Liver (tissue), 9 donors: ENCODE results near the gene FLNA. TPM values are rescaled to one million over a fixed set of nuclear protein-coding genes. Genes with fewer than 3 reads are reported as not detected.

Experiments
- DNase-seq: peaks from one replicate; pipeline ENCODE4 v3.0.0-alpha.2; 2017; ENCODE audit warnings: low spot score
- H3K27ac ChIP-seq, 2 donors: one replicate each; pipeline ENCODE4 v1.7.0; 2013; ENCODE audit warnings: inconsistent platforms in 2 of 2, low read length in 2 of 2, control low read depth in 1 of 2, low read depth in 1 of 2, mild to moderate bottlenecking in 1 of 2
- H3K27me3 ChIP-seq, 4 donors: one replicate each; pipeline versions ENCODE4 v1.6.1 to v1.7.0; 2013; ENCODE audit warnings: low read length in 3 of 4, inconsistent platforms in 1 of 4, mild to moderate bottlenecking in 1 of 4, moderate library complexity in 1 of 4; ENCODE audit not compliant: control insufficient read depth in 4 of 4, insufficient read depth in 4 of 4
- H3K36me3 ChIP-seq, 4 donors: one replicate each; pipeline versions ENCODE4 v1.6.1 to v1.7.0; 2013; ENCODE audit warnings: low read length in 3 of 4, mild to moderate bottlenecking in 3 of 4, low read depth in 1 of 4, moderate library complexity in 1 of 4; ENCODE audit not compliant: control insufficient read depth in 4 of 4, insufficient read depth in 3 of 4
- H3K4me1 ChIP-seq, 4 donors: one replicate each; pipeline versions ENCODE4 v1.6.1 to v1.7.0; 2013; ENCODE audit warnings: low read length in 3 of 4, mild to moderate bottlenecking in 3 of 4, moderate library complexity in 1 of 4; ENCODE audit not compliant: control insufficient read depth in 4 of 4, insufficient read depth in 4 of 4
- H3K4me3 ChIP-seq, 3 donors: one replicate each; pipeline versions ENCODE4 v1.6.1 to v1.7.0; 2013; ENCODE audit warnings: low read length in 3 of 3, control low read depth in 1 of 3, low read depth in 1 of 3, mild to moderate bottlenecking in 1 of 3
- H3K9ac ChIP-seq, 2 donors: one replicate each; pipeline ENCODE4 v1.7.0; 2013; ENCODE audit warnings: low read length in 2 of 2, mild to moderate bottlenecking in 2 of 2, moderate library complexity in 2 of 2, control low read depth in 1 of 2, low read depth in 1 of 2
- H3K9me3 ChIP-seq, 4 donors: one replicate each; pipeline versions ENCODE4 v1.6.1 to v1.7.0; 2013; ENCODE audit warnings: low read length in 3 of 4; ENCODE audit not compliant: control insufficient read depth in 4 of 4
- CTCF ChIP-seq: fragments of 150-350 bp; IDR thresholded peaks from 2 replicates; pipeline ENCODE4 v1.5.1; 2017; ENCODE audit warnings: improper control_type of control experiment, low read depth, low read length; ENCODE audit not compliant: missing input control
- FOXA1 ChIP-seq: IDR thresholded peaks from 2 replicates; pipeline ENCODE4 v1.6.1; 2016; ENCODE audit warnings: antibody characterized with exemption
- FOXA2 ChIP-seq: IDR thresholded peaks from 2 replicates; pipeline ENCODE4 v1.6.1; 2016; ENCODE audit warnings: antibody characterized with exemption
- GABPA ChIP-seq, 2 donors: IDR thresholded peaks in 1 of 2; conservative IDR thresholded peaks in 1 of 2; 2 replicates each; pipeline ENCODE4 v1.6.1; 2016; ENCODE audit warnings: antibody characterized with exemption in 2 of 2, mild to moderate bottlenecking in 1 of 2, moderate library complexity in 1 of 2
- HNF4A ChIP-seq, 2 donors: conservative IDR thresholded peaks; 2 replicates each; pipeline ENCODE4 v1.6.1; 2016; ENCODE audit warnings: antibody characterized with exemption in 2 of 2, mild to moderate bottlenecking in 2 of 2
- HNF4G ChIP-seq: IDR thresholded peaks from 2 replicates; pipeline ENCODE4 v1.6.1; 2016; ENCODE audit warnings: antibody characterized with exemption
- JUND ChIP-seq, 2 donors: IDR thresholded peaks; 2 replicates each; pipeline ENCODE4 v1.6.1; 2016; ENCODE audit warnings: antibody characterized with exemption in 2 of 2
- MAX ChIP-seq: IDR thresholded peaks from 2 replicates; pipeline ENCODE4 v1.6.1; 2016; ENCODE audit warnings: antibody characterized with exemption
- NR2F2 ChIP-seq: IDR thresholded peaks from 2 replicates; pipeline ENCODE4 v1.6.1; 2016; ENCODE audit warnings: antibody characterized with exemption
- RAD21 ChIP-seq, 2 donors: IDR thresholded peaks; 2 replicates each; pipeline ENCODE4 v1.6.1; 2016; ENCODE audit warnings: antibody characterized with exemption in 2 of 2, mild to moderate bottlenecking in 2 of 2
- SP1 ChIP-seq: IDR thresholded peaks from 2 replicates; pipeline ENCODE4 v1.6.1; 2018; ENCODE audit warnings: antibody characterized with exemption, mild to moderate bottlenecking
- TAF1 ChIP-seq: conservative IDR thresholded peaks from 2 replicates; pipeline ENCODE4 v1.6.1; 2016; ENCODE audit warnings: antibody characterized with exemption, mild to moderate bottlenecking
- YY1 ChIP-seq: IDR thresholded peaks from 2 replicates; pipeline ENCODE4 v1.6.1; 2016; ENCODE audit warnings: antibody characterized with exemption, mild to moderate bottlenecking
- WGBS: extraction: QIAGEN DNeasy Blood & Tissue Kit; methylation state at CpG from one replicate; pipeline ENCODE4 v1.1.7; 2013; 5-methylcytosine and 5-hydroxymethylcytosine counted together
- polyA plus RNA-seq, 2 donors: library from polyadenylated mRNA; stranded (reverse) in 1 of 2; unstranded in 1 of 2; fragments of 200-250 nt in 1 of 2; fragments of >200 nt in 1 of 2; fragmentation: Nextera tagmentation in 1 of 2; extraction: Ambion mirVana in 1 of 2; gene quantifications; one replicate each; pipeline versions ENCODE4 v1.2.1 to v1.2.3, GENCODE V29; 2013 to 2015
- total RNA-seq, 2 donors: library from RNA; depleted of rRNA; stranded (reverse); fragments of >200 nt; gene quantifications; one replicate each; pipeline ENCODE4 v1.2.3, GENCODE V29; 2014
- TF ChIP-seq, protein P1 (sequence below): IDR thresholded peaks from 2 replicates; pipeline ENCODE4 v1.6.1; 2016; ENCODE audit warnings: antibody characterized with exemption, mild to moderate bottlenecking
- TF ChIP-seq, protein P2 (sequence below): IDR thresholded peaks from 2 replicates; pipeline ENCODE4 v1.6.1; 2016; ENCODE audit warnings: antibody characterized with exemption
- donor health status: healthy.
- donor health status: healthy.
- donor health status: healthy.
- donor health status: healthy.
- donor health status: healthy.

FLNA gene
- total and polyA plus RNA-seq, 4 donors: 23.4 to 152 (median 118) TPM

GRCh38 chrX:154354013-154354412 is 20.4 kb downstream of the FLNA start (continued):
- no peak for TF ChIP-seq CTCF
- TF ChIP-seq MAX: no peak
- no peak for TF ChIP-seq FOXA1

- Histone ChIP-seq H3K4me1 (peaks cover 2 to 26% (median 8%) of the 10 kb centered on the region in 4 donors), H3K9me3 (no peaks in the 10 kb centered on the region), H3K36me3 (peaks cover 0 to 6% (median 5%) of the 10 kb centered on the region in 4 donors), H3K27ac (no peak overlapping the region), H3K4me3 (no peak overlapping the region), H3K27me3 (no peaks in the 10 kb centered on the region), H3K9ac (no peak overlapping the region)
- WGBS: 95% methylated on average over 24 of the region's 24 CpGs
- no peak for DNase-seq
- TF ChIP-seq GABPA (IDR thresholded peaks at IDR 0.05 in 1 of 2, conservative IDR thresholded peaks at IDR 0.05 in 1 of 2) (no peak), FOXA2 (no peak), TAF1 (no peak), SP1 (no peak), YY1 (no peak)
- TF ChIP-seq, protein P1, sequence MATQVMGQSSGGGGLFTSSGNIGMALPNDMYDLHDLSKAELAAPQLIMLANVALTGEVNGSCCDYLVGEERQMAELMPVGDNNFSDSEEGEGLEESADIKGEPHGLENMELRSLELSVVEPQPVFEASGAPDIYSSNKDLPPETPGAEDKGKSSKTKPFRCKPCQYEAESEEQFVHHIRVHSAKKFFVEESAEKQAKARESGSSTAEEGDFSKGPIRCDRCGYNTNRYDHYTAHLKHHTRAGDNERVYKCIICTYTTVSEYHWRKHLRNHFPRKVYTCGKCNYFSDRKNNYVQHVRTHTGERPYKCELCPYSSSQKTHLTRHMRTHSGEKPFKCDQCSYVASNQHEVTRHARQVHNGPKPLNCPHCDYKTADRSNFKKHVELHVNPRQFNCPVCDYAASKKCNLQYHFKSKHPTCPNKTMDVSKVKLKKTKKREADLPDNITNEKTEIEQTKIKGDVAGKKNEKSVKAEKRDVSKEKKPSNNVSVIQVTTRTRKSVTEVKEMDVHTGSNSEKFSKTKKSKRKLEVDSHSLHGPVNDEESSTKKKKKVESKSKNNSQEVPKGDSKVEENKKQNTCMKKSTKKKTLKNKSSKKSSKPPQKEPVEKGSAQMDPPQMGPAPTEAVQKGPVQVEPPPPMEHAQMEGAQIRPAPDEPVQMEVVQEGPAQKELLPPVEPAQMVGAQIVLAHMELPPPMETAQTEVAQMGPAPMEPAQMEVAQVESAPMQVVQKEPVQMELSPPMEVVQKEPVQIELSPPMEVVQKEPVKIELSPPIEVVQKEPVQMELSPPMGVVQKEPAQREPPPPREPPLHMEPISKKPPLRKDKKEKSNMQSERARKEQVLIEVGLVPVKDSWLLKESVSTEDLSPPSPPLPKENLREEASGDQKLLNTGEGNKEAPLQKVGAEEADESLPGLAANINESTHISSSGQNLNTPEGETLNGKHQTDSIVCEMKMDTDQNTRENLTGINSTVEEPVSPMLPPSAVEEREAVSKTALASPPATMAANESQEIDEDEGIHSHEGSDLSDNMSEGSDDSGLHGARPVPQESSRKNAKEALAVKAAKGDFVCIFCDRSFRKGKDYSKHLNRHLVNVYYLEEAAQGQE: no peak
Observed at GRCh38 chrX:154353172-154353843, 21.1 kb downstream of the FLNA start.

DNA sequence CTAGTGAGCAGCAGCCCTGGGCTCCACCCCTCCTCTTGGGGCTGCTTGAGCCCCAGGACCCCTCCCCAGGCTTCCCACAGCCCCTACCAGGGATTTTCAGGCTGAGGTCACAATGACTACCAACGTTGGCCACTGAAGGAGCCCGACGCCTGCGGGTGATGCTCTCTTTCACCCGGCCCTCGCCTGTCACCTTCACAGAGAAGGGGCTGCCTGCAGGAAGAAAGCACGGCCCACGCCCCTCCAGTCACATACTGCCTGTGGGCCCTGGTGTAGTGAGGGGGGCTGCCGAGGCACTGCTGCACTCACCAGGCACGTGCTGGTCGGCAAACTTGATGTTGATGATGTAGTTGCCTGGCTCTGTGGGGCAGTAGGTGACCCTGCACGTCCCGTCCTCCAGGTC is 22.0 kb downstream of the FLNA start:
- Histone ChIP-seq H3K27ac (no peak overlapping the region), H3K36me3 (peaks cover 0 to 6% (median 5%) of the 10 kb centered on the region in 4 donors), H3K4me1 (peaks cover 0 to 18% (median 4%) of the 10 kb centered on the region in 4 donors), H3K9ac (no peak overlapping the region), H3K4me3 (no peak overlapping the region), H3K9me3 (no peaks in the 10 kb centered on the region), H3K27me3 (no peaks in the 10 kb centered on the region)
- WGBS: 88% methylated on average over 13 of the region's 13 CpGs
- DNase-seq: no peak
- TF ChIP-seq HNF4G (no peak), YY1 (no peak), FOXA2 (no peak), RAD21 (IDR thresholded peaks at IDR 0.05) (no peak), NR2F2 (no peak), HNF4A (conservative IDR thresholded peaks at IDR 0.05) (no peak), TAF1 (no peak), CTCF (no peak), FOXA1 (no peak), SP1 (no peak), JUND (IDR thresholded peaks at IDR 0.05) (no peak)
- TF ChIP-seq, protein P2, sequence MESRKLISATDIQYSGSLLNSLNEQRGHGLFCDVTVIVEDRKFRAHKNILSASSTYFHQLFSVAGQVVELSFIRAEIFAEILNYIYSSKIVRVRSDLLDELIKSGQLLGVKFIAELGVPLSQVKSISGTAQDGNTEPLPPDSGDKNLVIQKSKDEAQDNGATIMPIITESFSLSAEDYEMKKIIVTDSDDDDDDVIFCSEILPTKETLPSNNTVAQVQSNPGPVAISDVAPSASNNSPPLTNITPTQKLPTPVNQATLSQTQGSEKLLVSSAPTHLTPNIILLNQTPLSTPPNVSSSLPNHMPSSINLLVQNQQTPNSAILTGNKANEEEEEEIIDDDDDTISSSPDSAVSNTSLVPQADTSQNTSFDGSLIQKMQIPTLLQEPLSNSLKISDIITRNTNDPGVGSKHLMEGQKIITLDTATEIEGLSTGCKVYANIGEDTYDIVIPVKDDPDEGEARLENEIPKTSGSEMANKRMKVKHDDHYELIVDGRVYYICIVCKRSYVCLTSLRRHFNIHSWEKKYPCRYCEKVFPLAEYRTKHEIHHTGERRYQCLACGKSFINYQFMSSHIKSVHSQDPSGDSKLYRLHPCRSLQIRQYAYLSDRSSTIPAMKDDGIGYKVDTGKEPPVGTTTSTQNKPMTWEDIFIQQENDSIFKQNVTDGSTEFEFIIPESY: no peak
- TF ChIP-seq, protein P1: no peak
